ENCODE data around the gene CLMP. TPM values are rescaled to one million over a fixed set of nuclear protein-coding genes. Genes with fewer than 3 reads are reported as not detected.
A peak's percentile ranks its signal among the peaks of the same experiment; 100 is the strongest.

CLMP gene
- total and polyA plus RNA-seq, 2 experiments from 2014 or later, result 7.1 to 18.4 TPM

GRCh38 chr11:123137431-123138224 lies 57.4 kb downstream of the CLMP start:
- TF ChIP-seq EZH2 (IDR thresholded peaks at IDR 0.05; ENCODE audit: low read depth, unreplicated experiment) (no peak), EZH2phosphoT487 (IDR thresholded peaks at IDR 0.05; ENCODE audit: unreplicated experiment) (no peak), CTCF (conservative IDR thresholded peaks at IDR 0.05; ENCODE audit: low read depth in 2 of 2) (no peak), POLR2AphosphoS5 (IDR thresholded peaks at IDR 0.05; ENCODE audit: low read depth) (no peak), STAT1 (IDR thresholded peaks at IDR 0.05; ENCODE audit: unreplicated experiment) (no peak)
- TF ChIP-seq, protein P1, sequence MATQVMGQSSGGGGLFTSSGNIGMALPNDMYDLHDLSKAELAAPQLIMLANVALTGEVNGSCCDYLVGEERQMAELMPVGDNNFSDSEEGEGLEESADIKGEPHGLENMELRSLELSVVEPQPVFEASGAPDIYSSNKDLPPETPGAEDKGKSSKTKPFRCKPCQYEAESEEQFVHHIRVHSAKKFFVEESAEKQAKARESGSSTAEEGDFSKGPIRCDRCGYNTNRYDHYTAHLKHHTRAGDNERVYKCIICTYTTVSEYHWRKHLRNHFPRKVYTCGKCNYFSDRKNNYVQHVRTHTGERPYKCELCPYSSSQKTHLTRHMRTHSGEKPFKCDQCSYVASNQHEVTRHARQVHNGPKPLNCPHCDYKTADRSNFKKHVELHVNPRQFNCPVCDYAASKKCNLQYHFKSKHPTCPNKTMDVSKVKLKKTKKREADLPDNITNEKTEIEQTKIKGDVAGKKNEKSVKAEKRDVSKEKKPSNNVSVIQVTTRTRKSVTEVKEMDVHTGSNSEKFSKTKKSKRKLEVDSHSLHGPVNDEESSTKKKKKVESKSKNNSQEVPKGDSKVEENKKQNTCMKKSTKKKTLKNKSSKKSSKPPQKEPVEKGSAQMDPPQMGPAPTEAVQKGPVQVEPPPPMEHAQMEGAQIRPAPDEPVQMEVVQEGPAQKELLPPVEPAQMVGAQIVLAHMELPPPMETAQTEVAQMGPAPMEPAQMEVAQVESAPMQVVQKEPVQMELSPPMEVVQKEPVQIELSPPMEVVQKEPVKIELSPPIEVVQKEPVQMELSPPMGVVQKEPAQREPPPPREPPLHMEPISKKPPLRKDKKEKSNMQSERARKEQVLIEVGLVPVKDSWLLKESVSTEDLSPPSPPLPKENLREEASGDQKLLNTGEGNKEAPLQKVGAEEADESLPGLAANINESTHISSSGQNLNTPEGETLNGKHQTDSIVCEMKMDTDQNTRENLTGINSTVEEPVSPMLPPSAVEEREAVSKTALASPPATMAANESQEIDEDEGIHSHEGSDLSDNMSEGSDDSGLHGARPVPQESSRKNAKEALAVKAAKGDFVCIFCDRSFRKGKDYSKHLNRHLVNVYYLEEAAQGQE (IDR thresholded peaks at IDR 0.05; ENCODE audit: unreplicated experiment), result no peak
- H3K4me3 ChIP-seq, result no peak overlapping the region
- Mint-ChIP-seq H3K27ac (peak overlapping the region; percentile 89), H3K27me3 (ENCODE audit: insufficient read depth, low read depth, poor library complexity) (peaks cover 7% of the 10 kb centered on the region), H3K4me3 (peak overlapping the region; percentile 40; the same call in 1 of the 3 replicates), H3K9me3 (no peaks in the 10 kb centered on the region; the same call in 2 of the 3 replicates), H3K36me3 (ENCODE audit: low read depth) (no peaks in the 10 kb centered on the region), H3K4me1 (peaks cover 18% of the 10 kb centered on the region)
- H3K9me2 ChIP-seq (ENCODE audit: insufficient read depth), result no peaks in the 10 kb centered on the region
- no peaks in the 10 kb centered on the region for H3K36me3 ChIP-seq (ENCODE audit: insufficient read depth)
- H3K79me2 ChIP-seq (replicated peaks; ENCODE audit: insufficient read depth), result no peaks in the 10 kb centered on the region; the same call in 1 of the 2 replicates
- no peaks in the 10 kb centered on the region for H3K4me1 ChIP-seq (ENCODE audit: insufficient read depth)
- DNase-seq (ENCODE audit: low spot score) (peak; percentile 85), ATAC-seq (peak; percentile 92)
- H3K27me3 ChIP-seq (ENCODE audit: insufficient read depth), result no peaks in the 10 kb centered on the region
- peak overlapping the region; percentile 41 for H3K27ac ChIP-seq (ENCODE audit: low read depth)
- H3F3A ChIP-seq (replicated peaks; ENCODE audit: low read depth), result no peaks in the 10 kb centered on the region
- no peak overlapping the region for H3K4me2 ChIP-seq
- no peaks in the 10 kb centered on the region for H4K20me1 ChIP-seq (replicated peaks; ENCODE audit: insufficient read depth)
- 0 out of 2 replicates have a peak overlapping the region, but pooled peaks have one; percentile 53 for H2AFZ ChIP-seq

DNA sequence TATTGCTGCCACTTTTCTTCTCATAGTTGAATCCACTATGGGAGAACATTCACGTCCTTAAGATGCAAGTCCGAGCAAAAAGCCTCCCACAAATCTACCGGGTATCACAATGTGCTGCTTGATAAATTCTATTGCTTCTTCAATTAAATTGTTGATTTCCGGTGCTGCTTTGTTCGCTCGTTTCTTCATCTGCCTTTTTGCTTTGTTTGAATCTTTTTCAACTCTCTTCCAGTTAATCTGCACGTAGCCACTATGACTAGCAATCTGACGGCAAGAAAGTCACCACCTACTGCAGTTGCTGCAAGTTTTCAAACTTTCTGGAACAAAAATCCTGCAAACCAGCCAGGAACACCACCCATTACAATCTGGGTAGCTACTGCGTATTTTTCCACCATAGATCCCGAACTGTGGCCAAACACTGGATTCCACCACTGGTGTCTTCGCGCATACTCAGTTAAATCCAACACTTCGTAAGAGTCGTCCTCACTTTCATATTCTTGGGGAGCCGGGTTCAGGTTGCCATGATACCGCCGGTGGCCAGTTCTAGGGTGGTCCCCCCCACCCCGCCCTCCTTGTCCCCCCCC lies 59.1 kb downstream of the CLMP start:
- H3K4me3 ChIP-seq, result no peak overlapping the region
- H3K4me2 ChIP-seq, result no peak overlapping the region
- Mint-ChIP-seq H3K4me1 (peaks cover 18% of the 10 kb centered on the region), H3K4me3 (no peak overlapping the region), H3K36me3 (ENCODE audit: low read depth) (no peaks in the 10 kb centered on the region), H3K27me3 (ENCODE audit: insufficient read depth, low read depth, poor library complexity) (peaks cover 7% of the 10 kb centered on the region), H3K27ac (peak overlapping the region; percentile 32; the same call in 1 of the 2 replicates), H3K9me3 (no peaks in the 10 kb centered on the region; the same call in 2 of the 3 replicates)
- H3K79me2 ChIP-seq (replicated peaks; ENCODE audit: insufficient read depth), result no peaks in the 10 kb centered on the region; the same call in 1 of the 2 replicates
- no peaks in the 10 kb centered on the region for H3K9me2 ChIP-seq (ENCODE audit: insufficient read depth)
- no peaks in the 10 kb centered on the region for H4K20me1 ChIP-seq (replicated peaks; ENCODE audit: insufficient read depth)
- H3K27me3 ChIP-seq (ENCODE audit: insufficient read depth), result no peaks in the 10 kb centered on the region
- no peak for ATAC-seq
- no peak overlapping the region for H2AFZ ChIP-seq
- no peak for DNase-seq (ENCODE audit: low spot score)
- no peaks in the 10 kb centered on the region for H3K36me3 ChIP-seq (ENCODE audit: insufficient read depth)
- H3K4me1 ChIP-seq (ENCODE audit: insufficient read depth), result no peaks in the 10 kb centered on the region
- no peak overlapping the region for H3K27ac ChIP-seq (ENCODE audit: low read depth)
- no peaks in the 10 kb centered on the region for H3F3A ChIP-seq (replicated peaks; ENCODE audit: low read depth)
- TF ChIP-seq ZNF462 (CRISPR knock-in tag; IDR thresholded peaks at IDR 0.05) (no peak), EZH2 (IDR thresholded peaks at IDR 0.05; ENCODE audit: low read depth, unreplicated experiment) (no peak), STAT1 (IDR thresholded peaks at IDR 0.05; ENCODE audit: unreplicated experiment) (no peak), EZH2phosphoT487 (IDR thresholded peaks at IDR 0.05; ENCODE audit: unreplicated experiment) (no peak)
